Measurements from ENCODE around the gene CARD9. TPM values are rescaled to one million over a fixed set of nuclear protein-coding genes. Genes with fewer than 3 reads are reported as not detected.

CARD9 gene
- total RNA-seq, 4 donors from 2014 or later = 2.4 to 4.2 (median 3.2) TPM

DNA sequence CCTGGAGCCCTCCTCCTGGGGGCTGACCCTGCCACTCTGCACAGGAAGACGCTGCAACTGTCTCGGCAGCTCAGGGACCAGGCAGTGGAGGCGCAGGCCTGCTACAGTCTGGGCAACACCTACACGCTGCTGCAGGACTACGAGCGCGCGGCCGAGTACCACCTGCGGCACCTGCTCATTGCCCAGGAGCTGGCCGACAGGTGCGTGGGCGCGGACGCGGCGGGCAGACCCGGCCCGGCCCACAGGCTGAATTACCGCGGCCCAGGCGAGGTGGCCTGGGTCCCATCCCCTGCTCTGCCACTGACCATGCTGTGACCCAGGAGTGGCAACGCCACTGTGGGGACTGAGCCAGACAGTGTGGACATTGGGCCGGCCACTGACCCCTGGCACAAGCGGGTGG is 35.0 kb downstream of the CARD9 start:
- 90 to 100% methylated on average over 5 to 25 of the region's 25 CpGs for WGBS, 2 donors
- no peak overlapping the region for H3K4me3 ChIP-seq (ENCODE audit: low read depth, poor library complexity, severe bottlenecking)
- intact Hi-C loops (cut with DNase I; ENCODE audit: low total_unique reads) = no loop called here
- no peak for DNase-seq (ENCODE audit: low spot score in 2 of 2)
- no peak for TF ChIP-seq POLR2A (IDR thresholded peaks at IDR 0.05)
- TF ChIP-seq, protein P1, sequence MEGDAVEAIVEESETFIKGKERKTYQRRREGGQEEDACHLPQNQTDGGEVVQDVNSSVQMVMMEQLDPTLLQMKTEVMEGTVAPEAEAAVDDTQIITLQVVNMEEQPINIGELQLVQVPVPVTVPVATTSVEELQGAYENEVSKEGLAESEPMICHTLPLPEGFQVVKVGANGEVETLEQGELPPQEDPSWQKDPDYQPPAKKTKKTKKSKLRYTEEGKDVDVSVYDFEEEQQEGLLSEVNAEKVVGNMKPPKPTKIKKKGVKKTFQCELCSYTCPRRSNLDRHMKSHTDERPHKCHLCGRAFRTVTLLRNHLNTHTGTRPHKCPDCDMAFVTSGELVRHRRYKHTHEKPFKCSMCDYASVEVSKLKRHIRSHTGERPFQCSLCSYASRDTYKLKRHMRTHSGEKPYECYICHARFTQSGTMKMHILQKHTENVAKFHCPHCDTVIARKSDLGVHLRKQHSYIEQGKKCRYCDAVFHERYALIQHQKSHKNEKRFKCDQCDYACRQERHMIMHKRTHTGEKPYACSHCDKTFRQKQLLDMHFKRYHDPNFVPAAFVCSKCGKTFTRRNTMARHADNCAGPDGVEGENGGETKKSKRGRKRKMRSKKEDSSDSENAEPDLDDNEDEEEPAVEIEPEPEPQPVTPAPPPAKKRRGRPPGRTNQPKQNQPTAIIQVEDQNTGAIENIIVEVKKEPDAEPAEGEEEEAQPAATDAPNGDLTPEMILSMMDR (IDR thresholded peaks at IDR 0.05) = no peak

DNA sequence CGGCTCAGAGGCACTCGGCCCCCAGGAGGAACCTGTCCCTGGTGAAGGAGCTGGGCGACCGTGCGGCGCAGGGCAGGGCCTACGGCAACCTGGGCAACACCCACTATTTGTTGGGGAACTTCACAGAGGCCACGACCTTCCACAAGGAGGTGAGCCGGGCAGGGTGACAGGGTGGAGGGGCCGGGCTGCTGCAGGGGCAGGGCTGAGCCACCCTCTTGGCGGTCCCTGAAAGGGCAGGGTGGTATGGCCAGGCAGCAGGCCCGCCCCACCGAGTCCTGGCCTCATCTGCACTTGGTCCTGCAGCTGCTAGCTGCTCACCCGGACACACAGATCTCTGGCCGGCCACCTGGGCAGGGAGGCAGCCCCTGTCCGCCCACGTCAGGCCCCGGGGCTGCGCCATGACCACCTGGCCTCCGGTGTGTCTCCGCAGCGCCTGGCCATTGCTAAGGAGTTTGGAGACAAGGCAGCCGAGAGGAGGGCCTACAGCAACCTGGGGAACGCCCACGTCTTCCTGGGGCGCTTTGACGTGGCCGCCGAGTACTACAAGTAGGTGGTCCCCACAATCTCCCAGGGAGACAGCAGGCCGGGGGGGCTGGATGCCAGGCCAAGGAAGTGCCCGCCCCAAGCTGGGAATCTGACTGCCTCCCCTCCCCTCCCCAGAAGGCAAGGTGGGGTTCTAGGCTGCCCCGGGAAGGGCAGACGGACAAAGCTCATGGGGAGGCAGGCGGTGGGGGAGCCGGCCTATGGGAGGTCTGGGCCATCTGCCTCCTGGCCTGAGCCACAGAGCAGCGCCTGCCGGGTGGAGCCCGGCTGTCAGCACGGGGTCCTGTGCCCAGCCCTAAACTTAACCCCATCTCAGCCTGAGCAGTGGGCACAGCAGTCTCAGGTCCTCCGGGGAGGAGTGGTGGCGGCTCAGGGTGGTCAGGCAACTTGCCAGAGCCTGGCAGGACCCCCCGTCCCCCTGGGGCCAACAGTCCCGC is 35.8 kb downstream of the CARD9 start:
- intact Hi-C loops (cut with DNase I; ENCODE audit: low total_unique reads) = no loop called here
- DNase-seq (ENCODE audit: low spot score in 2 of 2) = no peak
- TF ChIP-seq POLR2A (IDR thresholded peaks at IDR 0.05) = no peak
- TF ChIP-seq, protein P1 (IDR thresholded peaks at IDR 0.05) = no peak
- WGBS, 2 donors = 79 to 91% methylated on average over 34 to 40 of the region's 43 CpGs
- H3K4me3 ChIP-seq (ENCODE audit: low read depth, poor library complexity, severe bottlenecking) = no peak overlapping the region

DNA sequence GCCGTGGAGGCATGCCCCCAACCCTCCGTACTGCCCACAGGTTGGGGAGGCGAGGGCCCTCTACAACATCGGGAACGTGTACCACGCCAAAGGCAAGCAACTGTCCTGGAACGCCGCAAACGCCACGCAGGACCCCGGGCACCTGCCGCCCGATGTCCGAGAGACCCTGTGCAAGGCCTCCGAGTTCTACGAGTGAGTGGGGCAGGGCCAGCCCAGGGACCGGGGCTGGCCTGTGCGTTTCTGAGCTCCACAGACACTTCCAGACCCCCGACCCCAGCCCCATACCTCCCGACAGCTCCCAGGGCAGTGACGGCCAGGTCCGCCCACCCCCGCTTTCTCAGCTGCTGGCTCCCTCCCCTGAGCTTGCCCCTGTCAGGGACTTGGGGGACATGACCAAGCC is 36.6 kb downstream of the CARD9 start:
- intact Hi-C loops (cut with DNase I; ENCODE audit: low total_unique reads) = no loop called here
- TF ChIP-seq, protein P1 (IDR thresholded peaks at IDR 0.05) = no peak
- TF ChIP-seq POLR2A (IDR thresholded peaks at IDR 0.05) = no peak
- 94 to 95% methylated on average over 20 to 23 of the region's 23 CpGs for WGBS, 2 donors
- no peak overlapping the region for H3K4me3 ChIP-seq (ENCODE audit: low read depth, poor library complexity, severe bottlenecking)
- DNase-seq (ENCODE audit: low spot score in 2 of 2) = no peak

DNA sequence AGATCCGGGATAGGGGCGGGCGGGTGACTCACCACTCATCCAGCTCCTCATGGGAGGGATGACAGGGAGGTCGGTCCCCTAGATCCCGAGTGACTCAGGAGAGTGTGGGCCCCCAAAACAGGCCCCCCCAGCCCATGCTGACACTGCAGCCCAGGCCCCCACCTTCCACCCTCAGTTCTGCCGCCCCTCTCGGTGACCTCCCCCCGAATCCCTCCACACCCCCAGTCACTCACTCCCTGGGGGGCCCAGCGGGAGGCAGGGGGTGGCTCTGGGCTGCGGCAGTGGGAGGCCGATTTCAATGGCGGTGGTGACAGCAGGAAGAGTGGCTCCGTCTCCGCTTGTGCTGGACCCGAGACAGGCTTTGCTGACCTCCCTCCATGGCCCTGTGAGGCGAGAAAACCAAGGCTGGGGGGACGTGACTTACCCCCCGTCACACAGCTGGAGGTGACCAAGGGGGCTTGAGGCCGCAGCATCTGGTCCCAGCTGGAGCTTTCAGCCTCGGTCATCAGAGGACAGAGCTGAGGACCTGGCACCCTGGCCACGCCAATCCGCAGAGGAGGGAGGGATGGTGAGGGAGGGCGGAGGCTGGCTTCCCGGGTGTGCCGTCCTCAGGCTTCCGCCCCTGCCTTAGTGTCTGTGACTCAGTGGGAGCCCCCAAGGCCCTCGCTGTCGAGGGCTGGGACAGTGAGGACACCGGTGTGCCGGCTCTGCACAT is 37.2 kb downstream of the CARD9 start:
- no peak for DNase-seq (ENCODE audit: low spot score in 2 of 2)
- no peak overlapping the region for H3K4me3 ChIP-seq (ENCODE audit: low read depth, poor library complexity, severe bottlenecking)
- intact Hi-C loops (cut with DNase I; ENCODE audit: low total_unique reads) = no loop called here
- TF ChIP-seq, protein P1 (IDR thresholded peaks at IDR 0.05) = no peak
- no peak for TF ChIP-seq POLR2A (IDR thresholded peaks at IDR 0.05)
- WGBS, 2 donors = 83 to 85% methylated on average over 17 to 30 of the region's 30 CpGs

DNA sequence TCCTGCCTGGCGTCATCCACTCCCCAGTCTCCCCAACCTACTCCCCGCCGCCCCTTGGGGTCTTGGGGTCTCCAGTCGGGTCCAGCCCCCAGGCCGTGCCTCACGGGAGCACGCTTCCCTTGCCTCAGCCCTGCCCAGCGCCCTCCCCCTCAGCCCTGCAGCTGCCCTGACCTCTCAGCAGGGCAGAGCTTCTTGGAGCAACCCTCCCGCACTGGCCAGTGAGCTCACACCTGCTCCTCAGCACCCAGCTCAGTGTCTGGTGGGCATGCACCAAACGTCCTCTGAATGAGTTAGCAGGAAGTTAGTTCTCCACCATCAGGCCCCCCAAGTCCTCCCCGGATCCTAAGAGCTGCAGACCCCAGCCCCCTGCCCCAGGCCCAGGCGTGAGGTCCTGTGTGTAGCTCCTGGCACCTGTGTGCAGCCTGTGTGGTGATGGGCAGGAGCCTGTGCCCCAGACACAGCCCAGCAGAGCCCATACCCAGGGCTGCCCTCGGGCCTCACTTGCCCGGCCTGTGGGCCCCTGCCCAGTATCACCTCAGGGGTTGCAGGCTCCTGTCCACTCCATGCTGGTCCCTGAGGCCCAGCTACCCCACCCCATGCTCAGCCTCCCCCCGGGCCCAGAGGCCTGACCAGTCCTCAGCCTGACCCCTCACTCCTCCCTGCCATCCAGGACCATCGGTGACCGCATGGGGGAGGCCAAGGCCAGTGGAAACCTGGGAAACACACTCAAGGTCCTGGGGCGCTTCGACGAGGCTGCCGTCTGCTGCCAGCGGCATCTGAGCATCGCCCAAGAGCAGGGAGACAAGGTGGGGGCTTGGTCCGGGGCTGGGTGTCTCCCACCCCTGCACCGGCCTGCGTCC is 37.9 kb downstream of the CARD9 start:
- H3K4me3 ChIP-seq (ENCODE audit: low read depth, poor library complexity, severe bottlenecking) = no peak overlapping the region
- 91 to 92% methylated on average over 23 of the region's 26 CpGs for WGBS, 2 donors
- TF ChIP-seq POLR2A (IDR thresholded peaks at IDR 0.05) = no peak
- TF ChIP-seq, protein P1 (IDR thresholded peaks at IDR 0.05) = no peak
- no peak for DNase-seq (ENCODE audit: low spot score in 2 of 2)
- intact Hi-C loops (cut with DNase I; ENCODE audit: low total_unique reads) = no loop called here
